Astrocyte (in vitro differentiated cells and primary cell): ENCODE results near the gene RIOK3. TPM values are rescaled to one million over a fixed set of nuclear protein-coding genes. Genes with fewer than 3 reads are reported as not detected.

ENCODE experiments used
- DNase-seq: peaks from one replicate; pipeline ENCODE4 v3.0.0-alpha.2; 2010; ENCODE audit warnings: low read depth
- FAIRE-seq: peaks from 2 replicates; lab custom pipeline; 2011; peaks lifted over from hg19 to GRCh38; lab: Jason Lieb, UNC
- H2AFZ ChIP-seq: 2 replicates; pipeline ENCODE4 v1.6.0; 2012; ENCODE audit warnings: low read depth, low read length, inconsistent platforms
- H3K27ac ChIP-seq: 2 replicates; pipeline ENCODE4 v1.5.1; 2011; ENCODE audit warnings: low read depth, low read length, inconsistent platforms
- H3K27me3 ChIP-seq: 2 replicates; pipeline ENCODE4 v1.6.0; 2011; ENCODE audit warnings: low read length, inconsistent platforms; ENCODE audit not compliant: insufficient read depth
- H3K36me3 ChIP-seq: 2 replicates; pipeline ENCODE4 v1.5.1; 2011; ENCODE audit warnings: low read length, inconsistent platforms; ENCODE audit not compliant: insufficient read depth
- H3K4me1 ChIP-seq: 2 replicates; pipeline ENCODE4 v1.5.1; 2011; ENCODE audit warnings: low read length, inconsistent platforms; ENCODE audit not compliant: insufficient read depth
- H3K4me2 ChIP-seq: 2 replicates; pipeline ENCODE4 v1.6.0; 2012; ENCODE audit warnings: low read length, inconsistent platforms
- H3K4me3 ChIP-seq: 2 replicates; pipeline ENCODE4 v1.5.1; 2011; ENCODE audit warnings: low read depth, mild to moderate bottlenecking, low read length, inconsistent platforms; ENCODE audit not compliant: insufficient read depth
- H3K79me2 ChIP-seq: 2 replicates; pipeline ENCODE4 v1.6.0; 2012; ENCODE audit warnings: mild to moderate bottlenecking, low read length, inconsistent platforms; ENCODE audit not compliant: insufficient read depth
- H3K9ac ChIP-seq: 2 replicates; pipeline ENCODE4 v1.6.0; 2012; ENCODE audit warnings: mild to moderate bottlenecking, low read length, inconsistent platforms
- H3K9me3 ChIP-seq: 2 replicates; pipeline ENCODE4 v1.5.1; 2012; ENCODE audit warnings: low read depth, mild to moderate bottlenecking, low read length, inconsistent platforms; ENCODE audit not compliant: insufficient read depth
- H4K20me1 ChIP-seq: 2 replicates; pipeline ENCODE4 v1.6.0; 2012; ENCODE audit warnings: low read length, inconsistent platforms; ENCODE audit not compliant: insufficient read depth
- H3K27ac Mint-ChIP-seq: one replicate; pipeline ENCODE4 v1.8.0; 2021; ENCODE audit warnings: mild to moderate bottlenecking, mixed read lengths; ENCODE audit not compliant: unreplicated experiment
- H3K27me3 Mint-ChIP-seq: one replicate; pipeline ENCODE4 v1.8.0; 2021; ENCODE audit warnings: low read depth, mixed read lengths; ENCODE audit not compliant: unreplicated experiment
- H3K36me3 Mint-ChIP-seq: one replicate; pipeline ENCODE4 v1.8.0; 2021; ENCODE audit warnings: low read depth, mixed read lengths; ENCODE audit not compliant: unreplicated experiment
- H3K4me1 Mint-ChIP-seq: one replicate; pipeline ENCODE4 v1.8.0; 2021; ENCODE audit warnings: low read depth, mixed read lengths; ENCODE audit not compliant: unreplicated experiment
- H3K4me3 Mint-ChIP-seq: one replicate; pipeline ENCODE4 v1.8.0; 2021; ENCODE audit warnings: mild to moderate bottlenecking, moderate library complexity, mixed read lengths; ENCODE audit not compliant: unreplicated experiment
- H3K9me3 Mint-ChIP-seq: one replicate; pipeline ENCODE4 v1.8.0; 2021; ENCODE audit warnings: mild to moderate bottlenecking, mixed read lengths; ENCODE audit not compliant: unreplicated experiment
- CTCF ChIP-seq: IDR thresholded peaks from 2 replicates; pipeline ENCODE4 v1.5.1; 2011; ENCODE audit warnings: low read depth, mild to moderate bottlenecking, inconsistent platforms, low read length, moderate library complexity; ENCODE audit not compliant: insufficient read depth
- EZH2 ChIP-seq: IDR thresholded peaks from 2 replicates; pipeline ENCODE4 v1.6.1; 2012; ENCODE audit warnings: mild to moderate bottlenecking, low read length, inconsistent platforms; ENCODE audit not compliant: insufficient read depth
- total RNA-seq: library from RNA; stranded (reverse); gene quantifications from 2 replicates; pipeline ENCODE4 v1.2.1, GENCODE V29; 2021

The RIOK3 gene
- total RNA-seq, 1 donor from 2014 or later: 96.0 TPM

DNA sequence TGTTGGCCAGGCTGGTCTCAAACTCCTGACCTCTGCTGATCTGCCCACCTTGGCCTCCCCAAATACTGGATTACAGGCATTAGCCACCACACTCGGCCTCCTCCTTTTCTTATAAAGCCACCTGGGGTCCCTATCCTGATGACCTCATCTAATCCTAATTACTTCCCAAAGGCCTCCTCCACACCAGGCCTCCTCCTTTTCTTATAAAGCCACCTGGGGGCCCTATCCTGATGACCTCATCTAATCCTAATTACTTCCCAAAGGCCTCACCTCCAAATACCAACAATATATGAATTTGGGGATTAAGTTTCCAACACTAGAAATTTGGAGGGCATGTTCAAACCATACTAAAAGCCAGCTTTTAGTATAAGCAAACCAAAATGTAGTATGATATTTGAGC is 40.6 kb downstream of the RIOK3 start:
- DNase-seq: no peak
- no peaks in the 10 kb centered on the region for H3K79me2 ChIP-seq
- Mint-ChIP-seq H3K9me3 (peaks cover 5% of the 10 kb centered on the region), H3K4me1 (peaks cover 7% of the 10 kb centered on the region), H3K27ac (no peak overlapping the region), H3K4me3 (no peak overlapping the region), H3K27me3 (peaks cover 2% of the 10 kb centered on the region), H3K36me3 (no peaks in the 10 kb centered on the region)
- no peaks in the 10 kb centered on the region for H3K4me1 ChIP-seq
- no peak for TF ChIP-seq CTCF
- no peak for TF ChIP-seq EZH2
- no peaks in the 10 kb centered on the region for H3K9me3 ChIP-seq
- no peak overlapping the region for H2AFZ ChIP-seq
- H3K27ac ChIP-seq: no peak overlapping the region
- FAIRE-seq: no peak
- H3K36me3 ChIP-seq: no peaks in the 10 kb centered on the region
- no peak overlapping the region for H3K4me2 ChIP-seq
- H4K20me1 ChIP-seq: no peaks in the 10 kb centered on the region
- H3K9ac ChIP-seq: no peak overlapping the region
- H3K4me3 ChIP-seq: no peak overlapping the region
- no peaks in the 10 kb centered on the region for H3K27me3 ChIP-seq

DNA sequence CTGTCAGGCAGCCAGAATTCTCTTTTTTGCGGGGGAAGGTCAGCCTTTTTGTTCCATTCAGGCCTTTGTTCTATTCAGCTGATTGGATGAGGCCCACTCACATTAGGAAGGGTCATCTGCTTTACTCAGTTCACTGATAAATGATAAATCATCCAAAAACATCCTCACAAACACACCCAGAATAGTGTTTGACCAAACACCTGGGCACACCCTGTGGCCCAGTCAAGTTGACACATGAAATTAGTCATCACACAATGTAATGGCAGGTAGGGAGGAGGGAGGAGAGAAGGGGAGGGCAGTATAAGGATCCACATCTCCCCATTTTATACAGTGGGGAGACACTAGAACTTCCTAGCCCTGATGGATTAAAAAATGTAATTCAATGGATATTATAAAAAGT is 41.9 kb downstream of the RIOK3 start:
- Histone ChIP-seq H4K20me1 (no peaks in the 10 kb centered on the region), H3K9ac (no peak overlapping the region), H3K4me1 (no peaks in the 10 kb centered on the region), H2AFZ (no peak overlapping the region), H3K27ac (no peak overlapping the region), H3K4me3 (no peak overlapping the region), H3K27me3 (no peaks in the 10 kb centered on the region), H3K4me2 (no peak overlapping the region), H3K36me3 (no peaks in the 10 kb centered on the region), H3K9me3 (no peaks in the 10 kb centered on the region), H3K79me2 (no peaks in the 10 kb centered on the region)
- no peak overlapping the region for H3K4me3 Mint-ChIP-seq
- DNase-seq: no peak
- H3K27ac Mint-ChIP-seq: no peak overlapping the region
- no peaks in the 10 kb centered on the region for H3K36me3 Mint-ChIP-seq
- H3K9me3 Mint-ChIP-seq: peaks cover 5% of the 10 kb centered on the region
- TF ChIP-seq CTCF (no peak), EZH2 (no peak)
- peaks cover 16% of the 10 kb centered on the region for H3K4me1 Mint-ChIP-seq
- FAIRE-seq: no peak
- H3K27me3 Mint-ChIP-seq: peaks cover 2% of the 10 kb centered on the region

DNA sequence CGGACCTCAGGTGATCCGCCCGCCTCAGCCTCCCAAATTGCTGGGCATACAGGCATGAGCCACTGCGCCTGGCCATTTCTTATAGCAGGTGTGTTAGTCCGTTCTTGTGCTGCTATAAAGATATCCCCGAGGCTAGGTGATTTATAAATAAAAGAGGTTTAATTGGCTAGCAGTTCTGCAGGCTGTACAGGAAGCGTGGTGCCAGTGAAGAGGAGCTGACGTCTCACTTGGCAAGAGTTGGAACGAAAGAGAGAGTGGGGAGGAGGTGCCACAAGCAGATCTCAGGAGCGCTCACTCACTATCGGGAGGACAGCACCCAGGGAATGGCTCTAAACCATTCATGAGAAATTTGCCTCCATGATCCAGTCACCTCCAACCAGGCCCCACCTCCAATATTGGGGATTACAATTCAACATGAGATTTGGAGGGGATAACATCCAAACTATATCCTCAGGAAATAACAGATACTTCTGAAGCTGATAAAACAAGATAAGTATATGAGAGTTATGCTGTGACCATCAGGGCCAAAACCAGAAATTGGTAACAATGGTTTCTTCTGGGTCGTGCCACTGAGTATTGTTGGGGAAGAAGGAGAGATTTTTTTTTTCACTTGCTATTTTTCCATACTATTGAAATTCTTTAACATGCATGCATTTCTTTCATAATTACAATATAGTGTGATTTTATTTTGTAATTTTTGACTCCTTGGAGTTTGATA is 42.8 kb downstream of the RIOK3 start:
- Histone ChIP-seq H3K9ac (no peak overlapping the region), H4K20me1 (no peaks in the 10 kb centered on the region), H3K36me3 (no peaks in the 10 kb centered on the region), H3K27ac (no peak overlapping the region), H3K4me1 (no peaks in the 10 kb centered on the region), H3K9me3 (no peaks in the 10 kb centered on the region), H3K79me2 (no peaks in the 10 kb centered on the region), H3K27me3 (no peaks in the 10 kb centered on the region), H2AFZ (no peak overlapping the region), H3K4me2 (no peak overlapping the region), H3K4me3 (no peak overlapping the region)
- H3K9me3 Mint-ChIP-seq: peaks cover 2% of the 10 kb centered on the region
- H3K4me3 Mint-ChIP-seq: no peak overlapping the region
- peaks cover 2% of the 10 kb centered on the region for H3K27me3 Mint-ChIP-seq
- no peak for FAIRE-seq
- no peak for DNase-seq
- no peak overlapping the region for H3K27ac Mint-ChIP-seq
- H3K36me3 Mint-ChIP-seq: no peaks in the 10 kb centered on the region
- TF ChIP-seq CTCF (no peak), EZH2 (no peak)
- H3K4me1 Mint-ChIP-seq: peaks cover 16% of the 10 kb centered on the region
